Measurements from ENCODE around the gene DLL4. TPM values are rescaled to one million over a fixed set of nuclear protein-coding genes. Genes with fewer than 3 reads are reported as not detected.

The DLL4 gene
- total and polyA plus RNA-seq, 10 of the 15 experiments (the other 5 are each of a cell fraction or from before 2014, with no cell fraction given), result 0.04 to 0.16 (median 0.09) TPM; not detected in 6

GRCh38 chr15:40915116-40915661, 14.0 kb upstream of the DLL4 start:
- CTCF ChIA-PET, result interaction anchor here (0.6 to 6.1 kb wide), 16 partner anchors 9 to 321 kb away, joined by 3 to 30 read pairs (median 3); partner anchors contain the start of gene RHOV
- in situ Hi-C loops (cut with MboI) (no loop called here), intact Hi-C loops (cut with micrococcal nuclease; ENCODE audit: unreplicated experiment) (no loop called here)
- H3K4me2 ChIP-seq (ENCODE audit: control insufficient read depth, insufficient read depth), result no peak overlapping the region
- no peak overlapping the region for H3K4me3 ChIP-seq
- H3K4me1 ChIP-seq (ENCODE audit: control insufficient read depth, insufficient read depth, low read length), result peaks cover 9% of the 10 kb centered on the region
- no peaks in the 10 kb centered on the region; a peak in 1 of 4 replicates for H3K27me3 ChIP-seq (replicated peaks in 1 of 2; ENCODE audit: control insufficient read depth in 2 of 2, insufficient read depth in 2 of 2, low read length in 1 of 2)
- H3K27ac ChIP-seq (ENCODE audit: control insufficient read depth, insufficient read depth), result no peak overlapping the region
- H3K36me3 ChIP-seq (ENCODE audit: control insufficient read depth in 2 of 2, insufficient read depth in 2 of 2, low read length in 1 of 2), result no peaks in the 10 kb centered on the region
- H4K20me1 ChIP-seq (ENCODE audit: control insufficient read depth, insufficient read depth), result no peaks in the 10 kb centered on the region
- no TSS peak for BruUV-seq (replicated peaks)
- no peak for ATAC-seq
- no peak overlapping the region for H2AFZ ChIP-seq (ENCODE audit: control insufficient read depth, low read depth, low read length)
- 68% methylated on average over 10 of the region's 12 CpGs for WGBS (ENCODE audit: insufficient coverage, insufficient replicate concordance, low lambda C conversion rate, missing lambda C conversion rate)
- DNase-seq (ENCODE audit: low read depth, low spot score), result no peak
- H3K9me3 ChIP-seq (replicated peaks; ENCODE audit: control insufficient read depth, insufficient read depth, low read length), result no peaks in the 10 kb centered on the region
- TF ChIP-seq CHD4 (IDR thresholded peaks at IDR 0.05), result no peak
- TF ChIP-seq REST (IDR thresholded peaks at IDR 0.05; ENCODE audit: low read depth, low read length), result no peak
- no peak for TF ChIP-seq RAD21 (IDR thresholded peaks at IDR 0.05; ENCODE audit: insufficient read depth, low read depth, low read length)
- POLR2A ChIA-PET, result interaction anchor here (0.6 to 0.7 kb wide), 2 partner anchors 44 to 97 kb away, joined by 3 to 4 read pairs; no protein-coding TSS in a partner anchor
- no peak overlapping the region for H3K9ac ChIP-seq (ENCODE audit: control insufficient read depth, insufficient read depth, low read length)
- no peak for FAIRE-seq
- SMC1A ChIA-PET (ENCODE audit: uncharacterized antibody, unreplicated experiment), result interaction anchor here (0.6 to 2.1 kb wide), 9 partner anchors 10 to 1514 kb away, joined by 3 to 8 read pairs (median 3); no protein-coding TSS in a partner anchor
- no peaks in the 10 kb centered on the region for H3K79me2 ChIP-seq (ENCODE audit: control insufficient read depth, insufficient read depth, low read length)
- RAD21 ChIA-PET (ENCODE audit: unreplicated experiment), result interaction anchor here (0.6 to 1.4 kb wide), 8 partner anchors 11 to 269 kb away, joined by 3 to 7 read pairs (median 3); no protein-coding TSS in a partner anchor

Measured in GM12878 (cell line).